ENCODE data around the gene EXOC1. TPM values are rescaled to one million over a fixed set of nuclear protein-coding genes. Genes with fewer than 3 reads are reported as not detected.

EXOC1 gene, protein sequence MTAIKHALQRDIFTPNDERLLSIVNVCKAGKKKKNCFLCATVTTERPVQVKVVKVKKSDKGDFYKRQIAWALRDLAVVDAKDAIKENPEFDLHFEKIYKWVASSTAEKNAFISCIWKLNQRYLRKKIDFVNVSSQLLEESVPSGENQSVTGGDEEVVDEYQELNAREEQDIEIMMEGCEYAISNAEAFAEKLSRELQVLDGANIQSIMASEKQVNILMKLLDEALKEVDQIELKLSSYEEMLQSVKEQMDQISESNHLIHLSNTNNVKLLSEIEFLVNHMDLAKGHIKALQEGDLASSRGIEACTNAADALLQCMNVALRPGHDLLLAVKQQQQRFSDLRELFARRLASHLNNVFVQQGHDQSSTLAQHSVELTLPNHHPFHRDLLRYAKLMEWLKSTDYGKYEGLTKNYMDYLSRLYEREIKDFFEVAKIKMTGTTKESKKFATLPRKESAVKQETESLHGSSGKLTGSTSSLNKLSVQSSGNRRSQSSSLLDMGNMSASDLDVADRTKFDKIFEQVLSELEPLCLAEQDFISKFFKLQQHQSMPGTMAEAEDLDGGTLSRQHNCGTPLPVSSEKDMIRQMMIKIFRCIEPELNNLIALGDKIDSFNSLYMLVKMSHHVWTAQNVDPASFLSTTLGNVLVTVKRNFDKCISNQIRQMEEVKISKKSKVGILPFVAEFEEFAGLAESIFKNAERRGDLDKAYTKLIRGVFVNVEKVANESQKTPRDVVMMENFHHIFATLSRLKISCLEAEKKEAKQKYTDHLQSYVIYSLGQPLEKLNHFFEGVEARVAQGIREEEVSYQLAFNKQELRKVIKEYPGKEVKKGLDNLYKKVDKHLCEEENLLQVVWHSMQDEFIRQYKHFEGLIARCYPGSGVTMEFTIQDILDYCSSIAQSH
- 28.2 and 52.7 TPM in 2 replicates for total RNA-seq

DNA sequence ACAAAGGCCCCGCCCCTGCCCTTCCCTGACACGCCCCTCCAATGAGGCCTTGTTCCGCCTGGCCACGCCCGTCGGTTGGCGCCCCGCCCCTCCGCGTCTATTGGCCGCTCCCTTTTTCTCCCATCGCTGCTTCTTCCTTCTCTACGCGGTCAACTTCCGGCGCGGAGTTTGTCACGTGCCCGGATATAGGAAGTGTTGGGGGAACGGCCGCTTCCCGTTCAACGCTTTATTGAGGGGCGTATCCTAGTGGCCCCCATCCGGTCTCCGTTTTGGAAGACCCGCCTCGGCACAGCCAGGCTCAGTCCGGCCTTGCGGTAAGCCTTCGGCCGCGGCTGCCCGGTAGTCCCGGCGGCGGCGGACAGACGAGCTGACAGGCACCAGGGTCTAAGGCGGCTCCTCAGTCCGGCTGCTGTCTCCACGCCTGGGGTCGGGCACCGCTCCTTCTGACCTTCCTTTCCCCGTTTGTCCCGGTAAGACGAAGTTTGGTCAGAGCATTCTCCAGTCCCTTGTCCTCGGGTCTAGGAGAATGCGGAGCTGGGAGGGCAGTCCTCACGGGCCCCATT is at the start of gene EXOC1:
EXOC1 (plus strand) TSS at position 165 of the 563 bp plus-strand sequence. CDS start 4,676 bp downstream, outside the sequence.

DNA sequence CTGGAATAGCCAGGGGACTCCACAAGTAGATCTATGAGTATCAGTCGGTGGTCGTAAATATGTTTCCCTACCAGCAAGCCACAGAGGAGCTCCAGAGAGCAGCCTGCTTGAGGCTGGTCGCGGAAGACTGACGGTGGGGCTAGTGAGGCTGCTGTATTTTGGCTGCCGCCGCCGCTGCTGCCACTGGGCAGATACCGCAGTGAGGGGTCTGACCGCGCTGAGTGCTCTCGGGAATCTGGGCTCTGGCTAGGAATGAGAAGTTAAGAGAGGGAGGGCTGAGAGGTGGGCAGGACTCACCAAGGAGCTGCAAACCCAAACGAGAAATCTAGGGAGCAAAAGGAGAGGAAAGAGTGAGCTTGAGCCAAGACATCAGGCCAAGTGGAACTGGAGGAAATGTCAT is 33.8 kb upstream of the EXOC1 start, which contains the start of gene EXOC1L:
EXOC1L (plus strand) TSS at position 157 of the 400 bp plus-strand sequence; CDS start at position 394, 237 bp downstream.

DNA sequence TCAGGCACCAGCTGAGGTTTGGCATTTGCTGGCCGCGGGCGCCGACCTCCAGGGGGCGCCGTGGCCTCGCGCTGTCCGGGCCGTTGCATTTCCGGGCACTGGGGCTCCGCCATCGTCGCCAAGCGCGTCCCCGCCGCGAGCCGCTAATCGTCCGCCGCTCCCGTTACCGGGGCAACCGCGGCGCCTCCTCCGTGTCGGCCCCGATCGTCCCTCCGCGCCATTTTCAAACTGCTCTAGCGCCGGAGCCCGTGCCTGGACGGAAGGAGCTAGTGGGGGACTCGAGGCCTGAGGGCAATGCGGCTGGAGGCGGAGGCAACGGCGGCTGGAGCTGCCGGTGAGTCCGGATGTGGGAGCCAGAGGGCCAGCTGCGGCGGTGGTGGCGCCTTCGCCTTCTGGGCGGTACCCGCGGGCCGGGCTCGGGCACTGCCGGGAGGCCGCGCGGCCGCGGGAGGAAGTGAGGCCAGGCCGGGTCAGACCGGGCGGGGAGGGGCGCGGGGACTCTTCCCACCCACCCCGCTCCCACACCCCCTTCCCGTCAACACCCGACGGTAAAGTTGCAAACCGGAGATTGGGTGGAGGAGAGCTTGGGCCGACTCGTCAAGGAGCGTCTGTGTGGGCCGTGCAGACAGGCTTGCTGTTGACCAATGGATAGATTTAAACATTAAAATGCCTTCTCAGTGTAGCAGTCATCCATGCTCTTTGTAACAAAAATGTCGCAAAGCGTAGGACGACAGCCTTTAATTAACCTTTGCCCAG is 95.5 kb downstream of the EXOC1 start, which contains the start of gene CEP135:
CEP135 (plus strand) TSS at position 220 of the 756 bp plus-strand sequence. CDS start 3,186 bp downstream, outside the sequence.

Other genes with a start within 250 kb of the EXOC1 start
- gene NMU, start 217.3 kb upstream of the EXOC1 start, total RNA-seq = 0.38 TPM in 1 of 2 replicates, not detected in the other
- not detected in 2 replicates for gene EXOC1L, start 33.9 kb upstream of the EXOC1 start, total RNA-seq
- gene CEP135, start 95.3 kb downstream of the EXOC1 start, total RNA-seq = 6.8 and 14.2 TPM in 2 replicates